ENCODE measurements around the gene TP73. TPM values are rescaled to one million over a fixed set of nuclear protein-coding genes. Genes with fewer than 3 reads are reported as not detected.
"Not testable (repeated sequence)": the region's sequence is repeated elsewhere in the genome, so short reads cannot be mapped to it uniquely, and the experiment has no call there.

Gene TP73
- total RNA-seq, 1 donor from 2014 or later, result 3.6 TPM

DNA sequence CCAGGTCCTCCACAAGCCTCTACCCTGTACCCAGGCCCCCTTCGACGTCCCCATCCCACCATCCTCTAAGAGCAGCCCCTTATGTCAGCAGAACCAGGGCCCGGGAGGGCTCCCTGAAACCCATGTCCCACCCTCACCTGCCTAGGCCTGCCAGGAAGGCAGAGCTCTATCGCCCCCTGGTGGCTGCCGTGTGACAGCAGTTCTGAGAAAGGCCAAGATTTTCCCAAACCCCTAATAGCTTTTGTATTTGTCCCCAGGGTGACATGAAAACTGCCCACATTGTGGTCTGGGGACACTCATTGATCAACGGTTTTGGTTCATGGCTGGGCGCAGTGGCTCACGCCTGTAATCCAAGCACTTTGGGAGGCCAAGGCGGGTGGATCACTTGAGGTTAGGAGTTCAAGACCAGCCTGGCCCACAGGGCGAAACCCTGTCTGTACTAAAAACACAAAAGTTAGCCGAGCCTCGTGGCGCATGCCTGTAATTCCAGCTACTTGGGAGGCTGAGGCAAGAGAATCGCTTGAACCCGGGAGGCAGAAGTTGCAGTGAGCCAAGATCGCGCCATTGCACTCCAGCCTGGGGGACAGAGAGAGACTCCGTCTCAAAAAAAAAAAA is 72.2 kb downstream of the TP73 start:
- DNase-seq (peak; percentile 82), ATAC-seq (peak; percentile 59 to 68)
- H3K4me3 ChIP-seq; H3K27me3 ChIP-seq (ENCODE audit: low read depth); H3K27ac ChIP-seq; intact Hi-C loops (cut with DNase I); H3K9me3 ChIP-seq; H3K4me1 ChIP-seq; H3K36me3 ChIP-seq: not testable (repeated sequence)
- TF ChIP-seq CTCF (IDR thresholded peaks at IDR 0.05), result peak; percentile 93

GRCh38 chr1:3725366-3725765 is 73.0 kb downstream of the TP73 start:
- ATAC-seq (no peak), DNase-seq (no peak)
- Histone ChIP-seq H3K27ac (no peak overlapping the region), H3K27me3 (ENCODE audit: low read depth) (peaks cover 3% of the 10 kb centered on the region), H3K36me3 (no peaks in the 10 kb centered on the region), H3K4me1 (no peaks in the 10 kb centered on the region), H3K4me3 (no peak overlapping the region), H3K9me3 (no peaks in the 10 kb centered on the region)
- no peak for TF ChIP-seq CTCF (IDR thresholded peaks at IDR 0.05)
- intact Hi-C loops (cut with DNase I), result no loop called here

GRCh38 chr1:3727042-3727824 is 74.9 kb downstream of the TP73 start:
- intact Hi-C loops (cut with DNase I), result no loop called here
- Histone ChIP-seq H3K4me1 (no peaks in the 10 kb centered on the region), H3K36me3 (no peaks in the 10 kb centered on the region), H3K27me3 (ENCODE audit: low read depth) (peaks cover 3% of the 10 kb centered on the region), H3K9me3 (no peaks in the 10 kb centered on the region), H3K4me3 (no peak overlapping the region), H3K27ac (no peak overlapping the region)
- peak; percentile 24 for TF ChIP-seq CTCF (IDR thresholded peaks at IDR 0.05)
- ATAC-seq (no peak), DNase-seq (no peak)

DNA sequence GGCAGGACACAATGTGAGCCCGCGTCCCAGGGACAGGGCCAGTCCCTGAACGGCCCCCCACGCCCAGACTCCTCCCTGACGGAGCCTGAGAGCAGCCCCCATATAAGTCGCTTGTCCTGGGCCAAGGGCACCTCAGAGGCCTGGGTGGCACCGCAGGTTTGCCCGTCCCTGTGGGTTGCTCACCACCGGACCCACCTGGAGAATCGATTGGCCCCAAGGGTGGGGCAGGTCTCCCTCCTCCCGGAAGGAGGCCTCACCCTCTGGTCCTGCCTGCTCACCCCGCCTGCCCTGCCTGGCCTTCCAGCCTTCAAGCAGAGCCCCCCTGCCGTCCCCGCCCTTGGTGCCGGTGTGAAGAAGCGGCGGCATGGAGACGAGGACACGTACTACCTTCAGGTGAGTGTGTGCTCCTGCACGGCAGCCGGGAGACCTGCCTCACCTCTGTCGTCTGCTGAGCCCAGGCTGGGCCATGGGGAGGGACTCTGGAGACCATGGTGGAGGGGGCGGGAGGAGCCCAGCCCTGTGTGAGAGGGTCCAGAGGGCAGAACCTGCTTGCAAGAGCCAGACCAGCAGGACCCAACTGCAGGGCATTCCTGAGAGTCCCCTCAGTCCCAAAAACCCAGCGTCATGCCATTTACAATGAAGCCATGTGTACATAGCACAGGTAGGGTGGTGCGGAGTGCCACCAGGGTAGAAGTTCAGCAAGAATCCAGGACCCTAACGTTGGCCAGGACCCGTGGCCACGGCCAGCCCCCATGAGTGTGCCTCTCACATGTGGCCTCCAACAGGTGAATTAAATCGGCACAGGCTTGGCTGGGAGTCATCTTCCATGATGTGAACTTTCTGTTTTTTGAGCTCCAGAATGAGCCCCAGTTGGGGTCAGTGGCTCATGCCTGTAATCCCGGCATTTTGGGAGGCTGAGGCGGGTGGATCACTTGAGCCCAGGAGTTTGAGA is 75.8 kb downstream of the TP73 start:
- DNase-seq (no peak), ATAC-seq (no peak)
- Histone ChIP-seq H3K27me3 (ENCODE audit: low read depth) (peaks cover 5% of the 10 kb centered on the region), H3K36me3 (no peaks in the 10 kb centered on the region), H3K4me3 (no peak overlapping the region), H3K9me3 (no peaks in the 10 kb centered on the region), H3K27ac (no peak overlapping the region), H3K4me1 (no peaks in the 10 kb centered on the region)
- intact Hi-C loops (cut with DNase I), result no loop called here
- no peak for TF ChIP-seq CTCF (IDR thresholded peaks at IDR 0.05)

Data from lower lobe of right lung (tissue), 2 donors.